Body of pancreas (tissue), 4 donors: ENCODE data around the gene YPEL4.

Experiments
- POLR2A ChIP-seq, 3 donors: fragments of 450-650 bp; IDR thresholded peaks; one replicate each; pipeline ENCODE4 v1.6.1; 2016; ENCODE audit warnings: antibody characterized with exemption in 3 of 3, mild to moderate bottlenecking in 2 of 3
- TF ChIP-seq, protein P1 (sequence below), 7 experiments: fragments of 450-650 bp in 4 of 7; fragments of 200-600 bp in 3 of 7; sonication (generic) in 3 of 7; IDR thresholded peaks; one replicate each; pipeline ENCODE4 v1.5.1; 2016 to 2019; ENCODE audit warnings: antibody characterized with exemption in 7 of 7

DNA sequence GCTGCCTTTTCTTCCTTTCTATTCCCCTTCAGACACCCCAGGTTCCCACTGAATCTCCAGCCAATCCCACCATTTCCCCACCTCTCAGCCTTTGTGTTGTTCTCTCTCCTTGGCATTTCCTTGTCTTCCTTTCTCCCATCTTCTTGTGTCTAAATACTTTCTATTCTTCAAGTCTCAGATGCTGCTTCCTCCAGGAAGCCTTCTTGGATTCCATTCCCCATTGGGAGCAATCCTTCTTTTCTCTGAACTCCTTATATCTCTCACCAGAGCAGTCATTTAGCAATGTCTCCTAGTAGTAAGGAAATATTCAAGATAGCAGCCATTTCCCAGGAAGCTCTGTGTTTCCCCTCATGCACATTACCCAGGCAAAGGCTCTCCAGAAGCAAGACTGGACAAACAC lies 15.4 kb downstream of the YPEL4 start:
- TF ChIP-seq, protein P1, sequence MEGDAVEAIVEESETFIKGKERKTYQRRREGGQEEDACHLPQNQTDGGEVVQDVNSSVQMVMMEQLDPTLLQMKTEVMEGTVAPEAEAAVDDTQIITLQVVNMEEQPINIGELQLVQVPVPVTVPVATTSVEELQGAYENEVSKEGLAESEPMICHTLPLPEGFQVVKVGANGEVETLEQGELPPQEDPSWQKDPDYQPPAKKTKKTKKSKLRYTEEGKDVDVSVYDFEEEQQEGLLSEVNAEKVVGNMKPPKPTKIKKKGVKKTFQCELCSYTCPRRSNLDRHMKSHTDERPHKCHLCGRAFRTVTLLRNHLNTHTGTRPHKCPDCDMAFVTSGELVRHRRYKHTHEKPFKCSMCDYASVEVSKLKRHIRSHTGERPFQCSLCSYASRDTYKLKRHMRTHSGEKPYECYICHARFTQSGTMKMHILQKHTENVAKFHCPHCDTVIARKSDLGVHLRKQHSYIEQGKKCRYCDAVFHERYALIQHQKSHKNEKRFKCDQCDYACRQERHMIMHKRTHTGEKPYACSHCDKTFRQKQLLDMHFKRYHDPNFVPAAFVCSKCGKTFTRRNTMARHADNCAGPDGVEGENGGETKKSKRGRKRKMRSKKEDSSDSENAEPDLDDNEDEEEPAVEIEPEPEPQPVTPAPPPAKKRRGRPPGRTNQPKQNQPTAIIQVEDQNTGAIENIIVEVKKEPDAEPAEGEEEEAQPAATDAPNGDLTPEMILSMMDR (IDR thresholded peaks at IDR 0.05), result no peak
- no peak for TF ChIP-seq POLR2A (IDR thresholded peaks at IDR 0.05)
